ENCODE results near the gene SLC8A1. TPM values are rescaled to one million over a fixed set of nuclear protein-coding genes. Genes with fewer than 3 reads are reported as not detected.

Gene SLC8A1
- total RNA-seq, 1 donor from 2014 or later: 9.6 TPM

- Mint-ChIP-seq H3K36me3 (no peaks in the 10 kb centered on the region), H3K27ac (no peak overlapping the region), H3K4me3 (no peak overlapping the region), H3K9me3 (peaks cover under 1% of the 10 kb centered on the region), H3K27me3 (ENCODE audit: insufficient read depth, low read depth) (no peaks in the 10 kb centered on the region), H3K4me1 (peaks cover 12% of the 10 kb centered on the region)
- Histone ChIP-seq H3K9ac (no peak overlapping the region), H3K4me3 (no peak overlapping the region), H3K27ac (no peak overlapping the region), H3K4me2 (no peak overlapping the region), H3K4me1 (peaks cover 22% of the 10 kb centered on the region), H3K27me3 (no peaks in the 10 kb centered on the region), H3K36me3 (no peaks in the 10 kb centered on the region), H2AFZ (replicated peaks) (no peak overlapping the region), H3F3A (ENCODE audit: low read depth) (no peaks in the 10 kb centered on the region), H4K20me1 (ENCODE audit: low read depth) (no peaks in the 10 kb centered on the region), H3K79me2 (ENCODE audit: low read depth) (no peaks in the 10 kb centered on the region), H3K9me3 (ENCODE audit: low read depth) (no peaks in the 10 kb centered on the region)
- TF ChIP-seq CTCF (IDR thresholded peaks at IDR 0.05): no peak
- TF ChIP-seq EZH2 (IDR thresholded peaks at IDR 0.05): no peak
- TF ChIP-seq EZH2phosphoT487 (IDR thresholded peaks at IDR 0.05): no peak
- DNase-seq (ENCODE audit: low spot score): no peak
Measured at GRCh38 chr2:40210968-40211353, 240.9 kb downstream of the SLC8A1 start.

DNA sequence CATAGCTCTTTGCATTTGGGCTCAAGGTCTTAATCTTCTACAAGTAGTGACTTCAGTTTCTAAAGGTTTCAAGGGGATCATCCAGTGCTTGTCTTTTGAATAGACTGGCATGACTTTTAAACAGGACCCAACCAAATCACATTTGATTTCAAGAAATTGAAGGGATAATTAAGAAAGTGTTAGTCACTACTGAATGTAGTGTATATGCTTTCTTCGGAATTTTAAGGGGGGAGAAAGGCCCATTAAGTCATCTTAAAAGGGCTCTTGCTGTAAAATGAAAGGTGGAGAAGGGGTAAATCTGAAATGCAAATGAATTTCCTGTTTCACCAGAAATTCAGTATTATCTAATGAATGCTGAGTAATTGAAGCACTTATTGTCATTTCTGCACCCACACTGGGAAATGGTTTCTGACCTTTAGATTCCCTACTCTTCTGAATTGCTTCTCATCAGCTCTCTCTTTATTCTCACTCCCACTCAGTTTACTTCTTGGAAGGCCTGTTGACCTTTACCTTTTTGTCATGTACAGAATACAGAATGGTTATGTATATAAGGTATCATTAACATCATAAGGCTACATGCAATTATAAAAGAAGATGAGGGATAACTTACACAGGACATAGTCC lies 241.4 kb downstream of the SLC8A1 start:
- Histone ChIP-seq H3K27ac (no peak overlapping the region), H3K27me3 (no peaks in the 10 kb centered on the region), H2AFZ (replicated peaks) (no peak overlapping the region), H3K4me3 (no peak overlapping the region), H3K4me2 (no peak overlapping the region), H4K20me1 (ENCODE audit: low read depth) (no peaks in the 10 kb centered on the region), H3F3A (ENCODE audit: low read depth) (no peaks in the 10 kb centered on the region), H3K36me3 (no peaks in the 10 kb centered on the region), H3K9me3 (ENCODE audit: low read depth) (no peaks in the 10 kb centered on the region), H3K9ac (no peak overlapping the region), H3K4me1 (peaks cover 22% of the 10 kb centered on the region), H3K79me2 (ENCODE audit: low read depth) (no peaks in the 10 kb centered on the region)
- Mint-ChIP-seq H3K4me3 (no peak overlapping the region), H3K27ac (no peak overlapping the region), H3K36me3 (no peaks in the 10 kb centered on the region), H3K4me1 (peaks cover 12% of the 10 kb centered on the region), H3K27me3 (ENCODE audit: insufficient read depth, low read depth) (peaks cover under 1% of the 10 kb centered on the region), H3K9me3 (no peaks in the 10 kb centered on the region)
- DNase-seq (ENCODE audit: low spot score): no peak
- no peak for TF ChIP-seq EZH2 (IDR thresholded peaks at IDR 0.05)
- TF ChIP-seq CTCF (IDR thresholded peaks at IDR 0.05): no peak
- TF ChIP-seq EZH2phosphoT487 (IDR thresholded peaks at IDR 0.05): no peak

- no peaks in the 10 kb centered on the region for H3K27me3 ChIP-seq
- no peaks in the 10 kb centered on the region for H3F3A ChIP-seq (ENCODE audit: low read depth)
- H3K36me3 ChIP-seq: no peaks in the 10 kb centered on the region
- H3K4me3 ChIP-seq: no peak overlapping the region
- no peak overlapping the region for H3K4me2 ChIP-seq
- H3K9me3 ChIP-seq (ENCODE audit: low read depth): no peaks in the 10 kb centered on the region
- H3K27ac ChIP-seq: no peak overlapping the region
- H3K9ac ChIP-seq: no peak overlapping the region
- peaks cover 3% of the 10 kb centered on the region for H3K27me3 Mint-ChIP-seq (ENCODE audit: insufficient read depth, low read depth)
- H3K36me3 Mint-ChIP-seq: no peaks in the 10 kb centered on the region
- no peak for DNase-seq (ENCODE audit: low spot score)
- no peak overlapping the region for H3K27ac Mint-ChIP-seq
- H3K79me2 ChIP-seq (ENCODE audit: low read depth): no peaks in the 10 kb centered on the region
- H2AFZ ChIP-seq (replicated peaks): no peak overlapping the region
- H3K9me3 Mint-ChIP-seq: no peaks in the 10 kb centered on the region
- H3K4me1 ChIP-seq: peaks cover 22% of the 10 kb centered on the region
- H4K20me1 ChIP-seq (ENCODE audit: low read depth): no peaks in the 10 kb centered on the region
- no peak overlapping the region for H3K4me3 Mint-ChIP-seq
- TF ChIP-seq EZH2 (IDR thresholded peaks at IDR 0.05): no peak
- TF ChIP-seq EZH2phosphoT487 (IDR thresholded peaks at IDR 0.05): no peak
- no peak for TF ChIP-seq CTCF (IDR thresholded peaks at IDR 0.05)
- peaks cover 12% of the 10 kb centered on the region for H3K4me1 Mint-ChIP-seq
Measured at GRCh38 chr2:40209761-40210160, 242.1 kb downstream of the SLC8A1 start.

Data from neural progenitor cell (in vitro differentiated cells).